ENCODE measurements around the gene SYTL1. TPM values are rescaled to one million over a fixed set of nuclear protein-coding genes. Genes with fewer than 3 reads are reported as not detected.

SYTL1 gene
- total and polyA plus RNA-seq, 3 experiments from 2014 or later: 21.9 to 124 (median 24.2) TPM

DNA sequence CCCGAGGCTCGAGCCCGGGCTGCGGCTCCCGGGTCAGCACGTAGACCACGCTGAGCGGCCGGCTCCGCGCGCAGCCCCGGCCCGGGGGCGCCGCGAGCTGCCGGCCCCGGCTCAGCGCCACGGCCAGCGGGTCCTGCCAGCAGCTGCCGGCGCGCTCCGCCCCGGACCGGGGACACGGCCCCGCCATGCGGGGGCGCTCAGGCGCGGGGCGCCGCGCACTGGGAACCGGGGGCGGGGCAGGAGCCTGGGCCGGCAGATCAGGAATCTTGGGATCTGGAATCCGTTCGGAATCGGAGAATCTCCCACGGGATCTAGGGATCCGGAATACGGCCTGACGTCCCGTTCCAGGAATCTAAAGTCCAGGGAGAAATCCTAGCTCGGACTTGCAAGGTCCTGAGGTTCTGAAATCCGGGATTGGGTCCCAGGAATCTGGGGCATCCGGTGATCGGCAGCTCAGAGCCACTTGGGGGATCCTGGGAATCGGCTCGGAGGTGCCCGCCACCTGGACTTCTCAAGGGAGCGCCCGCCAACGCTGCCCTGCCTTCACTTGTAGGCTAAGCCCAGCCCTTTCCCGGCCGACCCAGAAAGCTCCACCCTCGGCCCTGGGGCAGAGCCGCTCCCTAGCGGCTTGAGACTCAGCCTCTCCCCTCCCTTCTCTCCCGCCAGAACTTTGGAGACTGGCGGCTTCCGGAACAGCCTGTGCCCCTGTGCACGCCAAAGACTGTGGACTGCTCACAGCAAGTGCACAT lies 24.8 kb downstream of the SYTL1 start, which contains the start of gene MAP3K6:
MAP3K6 (minus strand) TSS at position 551 of the 749 bp plus-strand sequence; CDS start at position 187, 364 bp downstream.
- ChIA-PET POLR2A (interaction anchor here (0.8 to 2.0 kb wide), 5 partner anchors 10 to 25 kb away, joined by 3 to 16 read pairs (median 4); partner anchors contain the start of gene SYTL1), CTCF (interaction anchor here (0.6 to 8.4 kb wide), 20 partner anchors 8 to 303 kb away, joined by 3 to 77 read pairs (median 4); partner anchors contain the start of genes CD164L2, FCN3 and SYTL1)
- no peaks in the 10 kb centered on the region for H3K9me3 Mint-ChIP-seq
- H3K27ac Mint-ChIP-seq: peak within 1 kb of the TSS in 7 of 8 donors; percentile 37 to 93 (median 78)
- peak within 1 kb of the TSS; percentile 85 to 95 (median 87) for H3K4me3 Mint-ChIP-seq
- H3K27ac ChIP-seq (ENCODE audit: low read depth, low read length): peak within 1 kb of the TSS; percentile 80
- H3K4me3 ChIP-seq (ENCODE audit: low read length): peak within 1 kb of the TSS; percentile 62
- H3K9me3 ChIP-seq (ENCODE audit: low read length): no peaks in the 10 kb centered on the region
- H3K36me3 ChIP-seq (ENCODE audit: insufficient read depth, low read length): no peaks in the 10 kb centered on the region
- H3K27me3 ChIP-seq (ENCODE audit: insufficient read depth, low read length, poor library complexity, severe bottlenecking): no peaks in the 10 kb centered on the region
- no peaks in the 10 kb centered on the region for H3K36me3 Mint-ChIP-seq
- no peaks in the 10 kb centered on the region for H3K27me3 Mint-ChIP-seq
- DNase-seq: peak in 2 of 5 donors; percentile 27 to 41
- H3K4me1 Mint-ChIP-seq: peaks cover 16 to 22% (median 22%) of the 10 kb centered on the region in 3 donors
- H3K4me1 ChIP-seq (ENCODE audit: insufficient read depth, low read length): peaks cover 19% of the 10 kb centered on the region

DNA sequence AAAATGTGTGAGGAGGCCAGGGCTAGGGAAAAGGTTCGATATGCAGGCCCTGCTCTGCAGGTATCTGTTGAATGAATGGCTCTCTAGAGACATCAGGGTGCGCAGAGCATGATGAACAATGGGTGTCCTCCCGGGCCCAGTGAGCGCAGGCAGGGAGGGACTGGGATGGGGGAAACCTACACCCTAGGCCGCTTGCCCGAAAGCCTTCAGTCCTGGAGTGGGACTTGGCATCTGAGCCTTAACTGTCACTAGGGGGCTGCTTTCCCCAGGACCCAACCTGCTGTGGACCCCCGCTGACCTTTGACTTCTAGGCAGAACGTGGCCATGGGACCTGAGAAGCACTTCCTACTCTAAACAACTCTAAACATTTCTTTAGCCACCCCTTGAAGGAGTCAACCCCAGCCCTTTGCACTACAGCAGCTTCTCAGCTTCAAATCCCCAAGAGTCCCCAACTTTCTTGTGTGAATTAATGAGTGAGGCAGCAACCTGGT lies 25.4 kb downstream of the SYTL1 start:
- Mint-ChIP-seq H3K27ac (peak overlapping the region in 4 of 8 donors; percentile 41 to 56 (median 51)), H3K4me1 (peaks cover 16 to 22% (median 19%) of the 10 kb centered on the region in 3 donors), H3K9me3 (no peaks in the 10 kb centered on the region), H3K4me3 (peak overlapping the region; percentile 43 to 85 (median 74)), H3K36me3 (no peaks in the 10 kb centered on the region), H3K27me3 (no peaks in the 10 kb centered on the region)
- Histone ChIP-seq H3K4me1 (ENCODE audit: insufficient read depth, low read length) (peaks cover 19% of the 10 kb centered on the region), H3K27ac (ENCODE audit: low read depth, low read length) (peak overlapping the region; percentile 80), H3K27me3 (ENCODE audit: insufficient read depth, low read length, poor library complexity, severe bottlenecking) (no peaks in the 10 kb centered on the region), H3K36me3 (ENCODE audit: insufficient read depth, low read length) (no peaks in the 10 kb centered on the region), H3K4me3 (ENCODE audit: low read length) (no peak overlapping the region), H3K9me3 (ENCODE audit: low read length) (no peaks in the 10 kb centered on the region)
- ChIA-PET CTCF (interaction anchor here (0.9 to 8.4 kb wide), 15 partner anchors 10 to 239 kb away, joined by 3 to 77 read pairs (median 5); partner anchors contain the start of genes CD164L2 and SYTL1), POLR2A (interaction anchor here (1.7 kb wide), 1 partner anchor 18 kb away, joined by 4 read pairs; no protein-coding TSS in a partner anchor)
- DNase-seq: no peak

DNA sequence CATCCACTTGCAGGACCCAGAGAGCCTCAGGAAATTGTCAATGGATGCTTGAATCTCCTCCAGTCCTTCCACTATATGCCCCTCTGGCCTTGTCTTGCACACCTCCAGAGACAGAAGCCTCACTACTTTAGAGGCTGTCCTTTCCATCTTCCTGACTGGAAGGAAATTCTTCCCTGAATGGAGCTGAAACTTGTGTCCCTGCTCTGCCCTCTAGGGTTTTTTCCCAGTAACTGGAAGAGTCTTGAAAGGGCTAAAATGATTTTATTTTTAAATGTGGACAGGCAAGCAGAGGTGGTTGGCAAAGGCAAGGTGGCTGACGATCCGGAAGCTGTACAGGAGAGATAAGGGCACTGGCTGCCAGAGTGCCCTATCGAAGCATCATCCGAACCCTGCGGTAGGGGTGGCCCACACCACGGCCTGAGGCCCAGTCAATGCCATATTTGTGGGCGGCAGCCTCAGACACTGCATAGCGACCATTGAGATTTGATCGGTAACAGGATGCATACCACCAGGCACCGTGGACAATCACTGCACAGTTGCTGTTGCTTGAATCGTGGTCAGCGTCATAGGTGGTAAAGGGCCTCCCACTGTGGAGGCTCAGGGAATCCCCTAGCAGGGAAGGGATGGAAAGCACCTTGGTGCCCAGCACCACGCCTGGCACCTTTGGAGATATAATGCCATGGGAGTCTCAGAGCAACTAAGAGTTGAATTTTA lies 27.2 kb downstream of the SYTL1 start:
- Mint-ChIP-seq H3K9me3 (no peaks in the 10 kb centered on the region), H3K4me3 (no peak overlapping the region), H3K36me3 (no peaks in the 10 kb centered on the region), H3K27ac (no peak overlapping the region), H3K27me3 (no peaks in the 10 kb centered on the region), H3K4me1 (peaks cover 14 to 22% (median 16%) of the 10 kb centered on the region in 3 donors)
- Histone ChIP-seq H3K27me3 (ENCODE audit: insufficient read depth, low read length, poor library complexity, severe bottlenecking) (no peaks in the 10 kb centered on the region), H3K4me3 (ENCODE audit: low read length) (no peak overlapping the region), H3K27ac (ENCODE audit: low read depth, low read length) (no peak overlapping the region), H3K9me3 (ENCODE audit: low read length) (no peaks in the 10 kb centered on the region), H3K36me3 (ENCODE audit: insufficient read depth, low read length) (no peaks in the 10 kb centered on the region), H3K4me1 (ENCODE audit: insufficient read depth, low read length) (peaks cover 19% of the 10 kb centered on the region)
- ChIA-PET CTCF (interaction anchor here (1.0 to 8.4 kb wide), 5 partner anchors 12 to 68 kb away, joined by 3 to 77 read pairs (median 5); no protein-coding TSS in a partner anchor), POLR2A (no interaction called here)
- no peak for DNase-seq

DNA sequence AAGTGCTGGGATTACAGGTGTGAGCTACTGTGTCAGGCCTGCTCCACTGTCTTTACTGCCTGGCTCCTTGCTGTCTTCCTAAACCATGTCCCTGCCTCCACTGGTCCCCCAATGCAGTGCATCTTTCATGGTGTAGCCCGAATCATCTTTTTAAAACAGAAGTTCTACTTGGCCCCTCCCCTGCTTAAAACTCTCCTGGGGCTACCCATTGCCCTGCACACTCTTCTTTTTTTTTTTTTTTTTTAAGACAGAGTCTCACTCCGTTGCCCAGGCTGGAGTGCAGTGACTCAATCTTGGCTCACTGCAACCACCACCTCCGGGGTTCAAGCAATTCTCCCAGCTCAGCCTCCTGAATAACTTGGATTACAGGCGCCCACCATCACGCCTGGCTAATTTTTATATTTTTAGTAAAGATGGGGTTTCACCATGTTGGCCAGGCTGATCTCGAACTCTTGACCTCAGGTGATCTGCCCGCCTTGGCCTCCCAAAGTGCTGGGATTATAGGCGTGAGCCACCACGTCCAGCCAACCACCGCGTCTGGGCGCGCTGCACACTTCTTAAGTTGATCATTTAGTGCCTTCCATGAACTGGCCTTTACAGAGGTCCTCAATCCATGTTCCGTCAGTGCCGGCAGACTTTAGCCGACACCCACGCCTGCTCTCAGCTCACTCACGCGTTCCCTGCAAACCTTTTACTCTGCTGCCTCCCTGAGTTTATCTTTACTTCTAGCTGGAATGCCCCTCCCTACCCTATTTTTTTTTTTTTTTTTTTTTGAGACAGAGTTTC lies 30.4 kb downstream of the SYTL1 start:
- Histone ChIP-seq H3K4me1 (ENCODE audit: insufficient read depth, low read length) (no peaks in the 10 kb centered on the region), H3K9me3 (ENCODE audit: low read length) (no peaks in the 10 kb centered on the region), H3K27ac (ENCODE audit: low read depth, low read length) (no peak overlapping the region), H3K4me3 (ENCODE audit: low read length) (no peak overlapping the region), H3K36me3 (ENCODE audit: insufficient read depth, low read length) (no peaks in the 10 kb centered on the region), H3K27me3 (ENCODE audit: insufficient read depth, low read length, poor library complexity, severe bottlenecking) (no peaks in the 10 kb centered on the region)
- Mint-ChIP-seq H3K27me3 (peaks cover 2 to 3% of the 10 kb centered on the region in 2 donors), H3K4me1 (no peaks in the 10 kb centered on the region), H3K9me3 (no peaks in the 10 kb centered on the region), H3K36me3 (no peaks in the 10 kb centered on the region), H3K4me3 (no peak overlapping the region), H3K27ac (no peak overlapping the region)
- ChIA-PET POLR2A (no interaction called here), CTCF (interaction anchor here (1.0 to 8.4 kb wide), 3 partner anchors 15 to 71 kb away, joined by 4 to 77 read pairs (median 4); no protein-coding TSS in a partner anchor)
- DNase-seq: no peak

DNA sequence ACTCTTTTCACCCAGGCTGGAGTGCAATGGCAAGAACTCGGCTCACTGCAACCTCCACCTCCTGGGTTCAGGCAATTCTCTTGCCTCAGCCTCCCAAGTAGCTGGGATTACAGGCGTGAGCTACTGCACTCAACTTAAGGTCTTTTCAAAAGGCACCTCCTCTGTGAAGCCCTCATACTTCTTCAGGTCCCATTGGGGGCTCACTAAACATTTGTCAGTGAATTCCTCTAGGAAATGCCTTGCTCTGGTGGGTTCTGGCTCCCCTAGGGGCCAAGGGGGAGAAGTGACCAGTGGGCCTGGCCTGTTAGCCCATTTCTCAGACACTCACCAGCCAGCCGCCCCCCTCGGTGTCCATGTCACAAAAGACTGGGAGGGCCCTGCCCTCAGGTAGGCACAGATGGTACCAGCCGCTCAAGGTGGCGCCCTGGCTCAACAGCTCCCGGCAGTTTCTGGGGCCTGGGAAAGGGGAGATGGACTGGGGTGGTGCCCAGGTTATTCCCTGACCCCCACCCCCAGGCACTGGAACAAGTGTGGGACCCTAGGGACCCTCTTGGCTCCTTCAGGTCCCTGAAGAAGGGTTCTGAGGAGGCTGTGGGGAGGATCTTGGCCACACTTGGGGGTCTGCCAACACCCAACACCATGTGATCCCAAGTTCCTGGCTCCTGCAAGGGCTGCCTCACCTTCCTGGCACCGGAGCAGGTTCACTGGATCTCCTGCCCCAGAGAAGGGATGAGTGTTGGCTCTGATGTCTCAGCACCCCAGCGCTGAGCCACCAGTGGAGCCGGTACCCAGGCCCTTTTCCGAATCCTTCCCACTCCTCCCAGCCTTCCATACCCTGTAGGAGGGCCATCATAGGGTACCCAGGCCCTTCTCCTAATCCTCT lies 31.2 kb downstream of the SYTL1 start:
- Mint-ChIP-seq H3K9me3 (no peaks in the 10 kb centered on the region), H3K27me3 (peaks cover 3 to 4% of the 10 kb centered on the region in 2 donors), H3K27ac (peak overlapping the region in 2 of 8 donors; percentile 29), H3K4me3 (peak overlapping the region in 1 of 7 donors; percentile 54), H3K36me3 (no peaks in the 10 kb centered on the region), H3K4me1 (no peaks in the 10 kb centered on the region)
- Histone ChIP-seq H3K36me3 (ENCODE audit: insufficient read depth, low read length) (no peaks in the 10 kb centered on the region), H3K27ac (ENCODE audit: low read depth, low read length) (no peak overlapping the region), H3K4me1 (ENCODE audit: insufficient read depth, low read length) (no peaks in the 10 kb centered on the region), H3K4me3 (ENCODE audit: low read length) (no peak overlapping the region), H3K9me3 (ENCODE audit: low read length) (no peaks in the 10 kb centered on the region), H3K27me3 (ENCODE audit: insufficient read depth, low read length, poor library complexity, severe bottlenecking) (no peaks in the 10 kb centered on the region)
- CTCF ChIA-PET: interaction anchor here (1.5 to 8.4 kb wide), 2 partner anchors 16 to 35 kb away, joined by 4 to 77 read pairs; no protein-coding TSS in a partner anchor
- POLR2A ChIA-PET: no interaction called here
- DNase-seq: no peak

DNA sequence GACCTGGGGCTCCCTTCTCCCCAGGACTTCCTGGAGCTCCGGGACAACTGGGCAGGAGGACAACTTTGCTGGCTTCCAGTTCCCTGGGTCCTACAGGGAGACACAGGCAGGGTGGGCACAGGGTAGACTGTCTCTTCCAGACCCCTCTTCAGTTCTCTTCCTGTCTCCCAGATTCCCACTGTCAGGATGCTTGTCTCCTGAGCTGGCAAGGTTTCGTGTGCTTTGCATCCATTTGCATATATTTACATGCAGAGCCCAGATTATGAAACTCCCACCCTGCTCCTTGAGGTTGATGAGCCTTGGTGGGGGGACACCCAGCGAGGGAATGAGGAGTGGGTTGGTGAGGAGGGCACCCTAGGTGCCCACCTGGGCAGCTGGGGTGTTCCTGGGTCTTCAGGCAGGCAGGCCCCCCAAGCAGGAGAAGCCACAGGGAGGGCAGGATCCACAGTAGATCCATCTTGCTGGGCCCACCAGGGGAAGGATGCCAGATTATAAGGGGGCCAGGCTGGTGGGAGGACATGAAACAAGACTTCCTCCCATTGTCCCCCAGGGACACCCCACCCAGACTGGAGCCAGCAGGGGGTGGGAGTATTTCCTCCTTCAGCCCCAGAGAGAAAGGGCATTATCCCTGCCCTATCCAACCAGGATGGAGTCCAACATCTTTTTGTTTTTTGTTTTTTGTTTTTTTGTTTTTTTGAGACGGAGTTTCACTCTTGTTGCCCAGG lies 32.7 kb downstream of the SYTL1 start, which contains the start of gene FCN3:
FCN3 (minus strand) TSS at position 463 of the 725 bp plus-strand sequence; CDS start at position 457, 6 bp downstream.
- Histone ChIP-seq H3K27ac (ENCODE audit: low read depth, low read length) (no peak within 1 kb of the TSS), H3K27me3 (ENCODE audit: insufficient read depth, low read length, poor library complexity, severe bottlenecking) (no peaks in the 10 kb centered on the region), H3K4me3 (ENCODE audit: low read length) (no peak within 1 kb of the TSS), H3K9me3 (ENCODE audit: low read length) (no peaks in the 10 kb centered on the region), H3K4me1 (ENCODE audit: insufficient read depth, low read length) (no peaks in the 10 kb centered on the region), H3K36me3 (ENCODE audit: insufficient read depth, low read length) (no peaks in the 10 kb centered on the region)
- CTCF ChIA-PET: interaction anchor here (0.9 to 1.4 kb wide), 3 partner anchors 9 to 42 kb away, joined by 3 to 6 read pairs (median 6); no protein-coding TSS in a partner anchor
- H3K27ac Mint-ChIP-seq: peak within 1 kb of the TSS in 2 of 8 donors; percentile 29
- H3K27me3 Mint-ChIP-seq: peaks cover 3 to 4% of the 10 kb centered on the region in 2 donors
- DNase-seq: no peak
- no peaks in the 10 kb centered on the region for H3K36me3 Mint-ChIP-seq
- POLR2A ChIA-PET: no interaction called here
- no peak within 1 kb of the TSS for H3K4me3 Mint-ChIP-seq
- no peaks in the 10 kb centered on the region for H3K4me1 Mint-ChIP-seq
- H3K9me3 Mint-ChIP-seq: no peaks in the 10 kb centered on the region
